ENCODE data around the gene LRRTM3. TPM values are rescaled to one million over a fixed set of nuclear protein-coding genes. Genes with fewer than 3 reads are reported as not detected.

The LRRTM3 gene
- total RNA-seq, 1 donor: not detected

GRCh38 chr10:67011480-67011879 is 85.6 kb downstream of the LRRTM3 start:
- Histone ChIP-seq H3K4me2 (ENCODE audit: insufficient read depth, low read length) (no peak overlapping the region), H3K9me3 (ENCODE audit: low read depth, low read length) (no peaks in the 10 kb centered on the region), H4K20me1 (ENCODE audit: insufficient read depth, low read length) (no peaks in the 10 kb centered on the region), H3K27me3 (ENCODE audit: insufficient read depth, low read length) (no peaks in the 10 kb centered on the region), H2AFZ (ENCODE audit: low read length) (no peak overlapping the region), H3K36me3 (ENCODE audit: insufficient read depth, low read length) (no peaks in the 10 kb centered on the region), H3K27ac (ENCODE audit: low read depth, low read length) (no peak overlapping the region), H3K4me3 (ENCODE audit: insufficient read depth, low read length) (no peak overlapping the region), H3K79me2 (ENCODE audit: insufficient read depth, low read length) (no peaks in the 10 kb centered on the region), H3K4me1 (ENCODE audit: insufficient read depth, low read length) (no peaks in the 10 kb centered on the region)
- TF ChIP-seq CTCF (IDR thresholded peaks at IDR 0.05; ENCODE audit: extremely low read depth, low read depth, low read length): no peak
- DNase-seq (ENCODE audit: insufficient read length, low spot score, missing footprints): no peak

- no peaks in the 10 kb centered on the region for H3K79me2 ChIP-seq (ENCODE audit: insufficient read depth, low read length)
- no peaks in the 10 kb centered on the region for H3K9me3 ChIP-seq (ENCODE audit: low read depth, low read length)
- no peak for DNase-seq (ENCODE audit: insufficient read length, low spot score, missing footprints)
- no peaks in the 10 kb centered on the region for H3K4me1 ChIP-seq (ENCODE audit: insufficient read depth, low read length)
- H3K36me3 ChIP-seq (ENCODE audit: insufficient read depth, low read length): no peaks in the 10 kb centered on the region
- no peaks in the 10 kb centered on the region for H4K20me1 ChIP-seq (ENCODE audit: insufficient read depth, low read length)
- H2AFZ ChIP-seq (ENCODE audit: low read length): no peak overlapping the region
- no peak for TF ChIP-seq CTCF (IDR thresholded peaks at IDR 0.05; ENCODE audit: extremely low read depth, low read depth, low read length)
- no peak overlapping the region for H3K27ac ChIP-seq (ENCODE audit: low read depth, low read length)
- H3K27me3 ChIP-seq (ENCODE audit: insufficient read depth, low read length): no peaks in the 10 kb centered on the region
- no peak overlapping the region for H3K4me3 ChIP-seq (ENCODE audit: insufficient read depth, low read length)
- H3K4me2 ChIP-seq (ENCODE audit: insufficient read depth, low read length): no peak overlapping the region
Measured at GRCh38 chr10:67011981-67012380, 86.1 kb downstream of the LRRTM3 start.

GRCh38 chr10:67015225-67015624 is 89.4 kb downstream of the LRRTM3 start:
- no peak overlapping the region for H3K27ac ChIP-seq (ENCODE audit: low read depth, low read length)
- no peak for TF ChIP-seq CTCF (IDR thresholded peaks at IDR 0.05; ENCODE audit: extremely low read depth, low read depth, low read length)
- no peaks in the 10 kb centered on the region for H3K9me3 ChIP-seq (ENCODE audit: low read depth, low read length)
- H3K27me3 ChIP-seq (ENCODE audit: insufficient read depth, low read length): no peaks in the 10 kb centered on the region
- DNase-seq (ENCODE audit: insufficient read length, low spot score, missing footprints): no peak
- H3K4me3 ChIP-seq (ENCODE audit: insufficient read depth, low read length): no peak overlapping the region
- no peak overlapping the region for H2AFZ ChIP-seq (ENCODE audit: low read length)
- no peaks in the 10 kb centered on the region for H4K20me1 ChIP-seq (ENCODE audit: insufficient read depth, low read length)
- no peak overlapping the region for H3K4me2 ChIP-seq (ENCODE audit: insufficient read depth, low read length)
- no peaks in the 10 kb centered on the region for H3K36me3 ChIP-seq (ENCODE audit: insufficient read depth, low read length)
- H3K4me1 ChIP-seq (ENCODE audit: insufficient read depth, low read length): no peaks in the 10 kb centered on the region
- H3K79me2 ChIP-seq (ENCODE audit: insufficient read depth, low read length): no peaks in the 10 kb centered on the region

- no peaks in the 10 kb centered on the region for H3K27me3 ChIP-seq (ENCODE audit: insufficient read depth, low read length)
- TF ChIP-seq CTCF (IDR thresholded peaks at IDR 0.05; ENCODE audit: extremely low read depth, low read depth, low read length): no peak
- H3K4me2 ChIP-seq (ENCODE audit: insufficient read depth, low read length): no peak overlapping the region
- no peak overlapping the region for H2AFZ ChIP-seq (ENCODE audit: low read length)
- DNase-seq (ENCODE audit: insufficient read length, low spot score, missing footprints): no peak
- H3K4me1 ChIP-seq (ENCODE audit: insufficient read depth, low read length): no peaks in the 10 kb centered on the region
- H3K79me2 ChIP-seq (ENCODE audit: insufficient read depth, low read length): no peaks in the 10 kb centered on the region
- no peaks in the 10 kb centered on the region for H3K36me3 ChIP-seq (ENCODE audit: insufficient read depth, low read length)
- H3K4me3 ChIP-seq (ENCODE audit: insufficient read depth, low read length): no peak overlapping the region
- H4K20me1 ChIP-seq (ENCODE audit: insufficient read depth, low read length): no peaks in the 10 kb centered on the region
- H3K9me3 ChIP-seq (ENCODE audit: low read depth, low read length): no peaks in the 10 kb centered on the region
- H3K27ac ChIP-seq (ENCODE audit: low read depth, low read length): no peak overlapping the region
Measured at GRCh38 chr10:67017218-67017617, 91.4 kb downstream of the LRRTM3 start.
